ENCODE data around the gene SH2D5. TPM values are rescaled to one million over a fixed set of nuclear protein-coding genes. Genes with fewer than 3 reads are reported as not detected.

SH2D5 gene
- total RNA-seq, 4 donors from 2014 or later = 0.57 to 1.1 (median 0.79) TPM; not detected in 1

- DNase-seq = no peak
- Histone ChIP-seq H3K27ac (no peak within 1 kb of the TSS), H3K4me1 (peaks cover 4 to 15% (median 12%) of the 10 kb centered on the region in 3 donors), H3K4me3 (peak within 1 kb of the TSS; percentile 31 to 69 (median 48)), H3K36me3 (no peaks in the 10 kb centered on the region), H3K27me3 (peaks cover 0 to 40% (median 0%) of the 10 kb centered on the region in 4 donors), H3K9me3 (no peaks in the 10 kb centered on the region)
- intact Hi-C loops (cut with DNase I) = no loop called here
- WGBS, 2 donors = 0% methylated on average over 1 to 10 of the region's 112 CpGs
- TF ChIP-seq POLR2A (IDR thresholded peaks at IDR 0.05) = no peak
- no peak for TF ChIP-seq CTCF (IDR thresholded peaks at IDR 0.05)
Measured at GRCh38 chr1:20717452-20718342, 14.8 kb downstream of the SH2D5 start, which contains the start of gene KIF17. Gene KIF17, minus strand, starts transcription at chr1:20718007. Its CDS starts 301 bp downstream, at chr1:20717706.

- H3K4me1 ChIP-seq = peaks cover 4 to 15% (median 12%) of the 10 kb centered on the region in 3 donors
- no peak overlapping the region for H3K27ac ChIP-seq
- H3K9me3 ChIP-seq = no peaks in the 10 kb centered on the region
- no peak for DNase-seq
- H3K4me3 ChIP-seq = no peak overlapping the region
- intact Hi-C loops (cut with DNase I) = no loop called here
- peaks cover 0 to 45% (median 0%) of the 10 kb centered on the region in 4 donors for H3K27me3 ChIP-seq
- no peaks in the 10 kb centered on the region for H3K36me3 ChIP-seq
- 74 to 75% methylated on average over 12 to 13 of the region's 13 CpGs for WGBS, 2 donors
- no peak for TF ChIP-seq CTCF (IDR thresholded peaks at IDR 0.05)
Measured at GRCh38 chr1:20716232-20716631, 16.3 kb downstream of the SH2D5 start.

- Histone ChIP-seq H3K27me3 (peaks cover 0 to 48% (median 0%) of the 10 kb centered on the region in 4 donors), H3K36me3 (no peaks in the 10 kb centered on the region), H3K4me3 (no peak overlapping the region), H3K27ac (no peak overlapping the region), H3K4me1 (peaks cover 4 to 15% (median 12%) of the 10 kb centered on the region in 3 donors), H3K9me3 (no peaks in the 10 kb centered on the region)
- no peak for DNase-seq
- intact Hi-C loops (cut with DNase I) = no loop called here
- 93 to 100% methylated on average over 1 to 3 of the region's 15 CpGs for WGBS, 2 donors
- TF ChIP-seq POLR2A (IDR thresholded peaks at IDR 0.05) (no peak), CTCF (IDR thresholded peaks at IDR 0.05) (no peak)
Measured at GRCh38 chr1:20715406-20715805, 17.1 kb downstream of the SH2D5 start.

- Histone ChIP-seq H3K27ac (no peak overlapping the region), H3K9me3 (no peaks in the 10 kb centered on the region), H3K4me3 (no peak overlapping the region), H3K27me3 (peaks cover 0 to 53% (median 0%) of the 10 kb centered on the region in 4 donors), H3K4me1 (peaks cover 4 to 15% (median 12%) of the 10 kb centered on the region in 3 donors), H3K36me3 (no peaks in the 10 kb centered on the region)
- no peak for TF ChIP-seq POLR2A (IDR thresholded peaks at IDR 0.05)
- no peak for TF ChIP-seq CTCF (IDR thresholded peaks at IDR 0.05)
- DNase-seq = no peak
- 76 to 80% methylated on average over 3 to 5 of the region's 6 CpGs for WGBS, 2 donors
- intact Hi-C loops (cut with DNase I) = no loop called here
Measured at GRCh38 chr1:20713440-20713839, 19.1 kb downstream of the SH2D5 start.

- WGBS, 2 donors = 83 to 86% methylated on average over 5 of the region's 6 CpGs
- Histone ChIP-seq H3K36me3 (no peaks in the 10 kb centered on the region), H3K27me3 (peaks cover 0 to 40% (median 0%) of the 10 kb centered on the region in 4 donors), H3K4me3 (no peak overlapping the region), H3K9me3 (no peaks in the 10 kb centered on the region), H3K27ac (no peak overlapping the region), H3K4me1 (peaks cover under 1 to 4% (median 3%) of the 10 kb centered on the region in 3 donors)
- TF ChIP-seq CTCF (IDR thresholded peaks at IDR 0.05) (no peak), POLR2A (IDR thresholded peaks at IDR 0.05) (no peak)
- DNase-seq = no peak
- intact Hi-C loops (cut with DNase I) = no loop called here
Measured at GRCh38 chr1:20712215-20712577, 20.3 kb downstream of the SH2D5 start.

Data from esophagus squamous epithelium (tissue), 5 donors.